Uterus (tissue), 2 donors: ENCODE results near the gene EIF2B1.

Experiments used
- POLR2A ChIP-seq, 2 donors: fragments of 450-650 bp; IDR thresholded peaks; one replicate each; pipeline ENCODE4 v1.6.1; 2016; ENCODE audit warnings: antibody characterized with exemption in 2 of 2, mild to moderate bottlenecking in 1 of 2, moderate library complexity in 1 of 2
- TF ChIP-seq, protein P1 (sequence below), 4 experiments: fragments of 200-600 bp in 2 of 4; fragments of 450-650 bp in 2 of 4; sonication (generic) in 2 of 4; IDR thresholded peaks; one replicate each; pipeline ENCODE4 v1.5.1; 2016 to 2019; ENCODE audit warnings: antibody characterized with exemption in 4 of 4, mild to moderate bottlenecking in 2 of 4, moderate library complexity in 1 of 4

DNA sequence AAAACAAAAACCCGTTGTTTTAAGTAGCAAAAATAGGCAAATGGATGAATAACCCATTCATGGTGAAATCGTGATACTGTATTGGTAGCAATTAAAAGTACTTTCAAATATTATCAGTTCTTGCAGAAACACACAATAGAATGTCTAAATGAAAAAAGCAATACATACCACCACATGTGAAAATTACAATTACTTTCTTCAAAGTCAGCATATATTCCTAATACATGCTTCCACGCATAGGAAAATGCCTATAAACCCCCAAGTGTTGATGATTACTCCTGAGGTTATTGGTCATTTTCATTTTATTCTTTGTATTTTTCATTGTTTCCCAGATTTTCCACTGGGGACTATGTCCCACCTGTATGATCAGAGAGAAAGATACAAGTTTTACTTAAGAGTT, 16.3 kb downstream of the EIF2B1 start:
- TF ChIP-seq, protein P1, sequence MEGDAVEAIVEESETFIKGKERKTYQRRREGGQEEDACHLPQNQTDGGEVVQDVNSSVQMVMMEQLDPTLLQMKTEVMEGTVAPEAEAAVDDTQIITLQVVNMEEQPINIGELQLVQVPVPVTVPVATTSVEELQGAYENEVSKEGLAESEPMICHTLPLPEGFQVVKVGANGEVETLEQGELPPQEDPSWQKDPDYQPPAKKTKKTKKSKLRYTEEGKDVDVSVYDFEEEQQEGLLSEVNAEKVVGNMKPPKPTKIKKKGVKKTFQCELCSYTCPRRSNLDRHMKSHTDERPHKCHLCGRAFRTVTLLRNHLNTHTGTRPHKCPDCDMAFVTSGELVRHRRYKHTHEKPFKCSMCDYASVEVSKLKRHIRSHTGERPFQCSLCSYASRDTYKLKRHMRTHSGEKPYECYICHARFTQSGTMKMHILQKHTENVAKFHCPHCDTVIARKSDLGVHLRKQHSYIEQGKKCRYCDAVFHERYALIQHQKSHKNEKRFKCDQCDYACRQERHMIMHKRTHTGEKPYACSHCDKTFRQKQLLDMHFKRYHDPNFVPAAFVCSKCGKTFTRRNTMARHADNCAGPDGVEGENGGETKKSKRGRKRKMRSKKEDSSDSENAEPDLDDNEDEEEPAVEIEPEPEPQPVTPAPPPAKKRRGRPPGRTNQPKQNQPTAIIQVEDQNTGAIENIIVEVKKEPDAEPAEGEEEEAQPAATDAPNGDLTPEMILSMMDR (IDR thresholded peaks at IDR 0.05) = no peak
- TF ChIP-seq POLR2A (IDR thresholded peaks at IDR 0.05) = no peak
